HepG2 (cell line): ENCODE results near the gene CAGE1. TPM values are rescaled to one million over a fixed set of nuclear protein-coding genes. Genes with fewer than 3 reads are reported as not detected.

Source experiments
- CAMTA2 ChIP-seq: sonication (generic); formaldehyde crosslinking; IDR thresholded peaks from 2 replicates; pipeline ENCODE4 v1.4.0; 2020; ENCODE audit warnings: mild to moderate bottlenecking, missing genetic modification reagents, borderline replicate concordance
- FOXP1 ChIP-seq, 2 experiments: fragments of 450-650 bp in 1 of 2; IDR thresholded peaks; 2 replicates each; pipeline ENCODE4 v1.6.1; 2017 to 2018; ENCODE audit warnings: antibody characterized with exemption in 1 of 2
- HDAC6 ChIP-seq: fragments of 200-600 bp; sonication (generic); IDR thresholded peaks from 2 replicates; pipeline ENCODE4 v1.7.0; 2017; ENCODE audit warnings: mild to moderate bottlenecking, antibody characterized with exemption, low read length, low read depth
- IKZF4 ChIP-seq: sonication (generic); formaldehyde crosslinking; IDR thresholded peaks from 2 replicates; pipeline ENCODE4 v1.5.1; 2020; ENCODE audit warnings: borderline replicate concordance, mild to moderate bottlenecking, low read depth, missing genetic modification reagents; ENCODE audit errors: not compliant biosample characterization
- KAT8 ChIP-seq: IDR thresholded peaks from 2 replicates; pipeline ENCODE4 v1.6.1; 2016; ENCODE audit warnings: missing genetic modification reagents, missing compliant biosample characterization
- NCOA1 ChIP-seq: sonication (generic); formaldehyde crosslinking; IDR thresholded peaks from 2 replicates; pipeline ENCODE4 v1.9.0; 2021; ENCODE audit warnings: missing genetic modification reagents
- NFYB ChIP-seq: sonication (generic); formaldehyde crosslinking; IDR thresholded peaks from 2 replicates; pipeline ENCODE4 v1.4.0; 2020; ENCODE audit warnings: missing genetic modification reagents
- TSC22D2 ChIP-seq: sonication (generic); formaldehyde crosslinking; IDR thresholded peaks from 2 replicates; pipeline ENCODE4 v1.5.1; 2020; ENCODE audit warnings: missing genetic modification reagents, mild to moderate bottlenecking, borderline replicate concordance
- ZNF136 ChIP-seq: sonication (generic); formaldehyde crosslinking; IDR thresholded peaks from 2 replicates; pipeline ENCODE4 v1.8.1; 2022; ENCODE audit warnings: low read depth, mild to moderate bottlenecking, moderate library complexity, missing genetic modification reagents
- ZNF232 ChIP-seq: sonication (generic); formaldehyde crosslinking; IDR thresholded peaks from 2 replicates; pipeline ENCODE4 v1.4.0; 2020; ENCODE audit warnings: missing genetic modification reagents, borderline replicate concordance
- ZNF619 ChIP-seq: sonication (generic); formaldehyde crosslinking; IDR thresholded peaks from 2 replicates; pipeline ENCODE4 v1.4.0; 2020; ENCODE audit warnings: mild to moderate bottlenecking, missing genetic modification reagents
- ZNF629 ChIP-seq: sonication (generic); formaldehyde crosslinking; conservative IDR thresholded peaks from 2 replicates; pipeline ENCODE4 v1.5.0; 2020; ENCODE audit warnings: missing genetic modification reagents
- ZNF720 ChIP-seq: sonication (generic); formaldehyde crosslinking; IDR thresholded peaks from 2 replicates; pipeline ENCODE4 v1.4.0; 2020; ENCODE audit warnings: missing genetic modification reagents
- ZNF780A ChIP-seq: sonication (generic); formaldehyde crosslinking; IDR thresholded peaks from 2 replicates; pipeline ENCODE4 v1.8.0; 2022; ENCODE audit warnings: mild to moderate bottlenecking, missing genetic modification reagents, moderate library complexity
- ZNF782 ChIP-seq: sonication (generic); formaldehyde crosslinking; IDR thresholded peaks from 2 replicates; pipeline ENCODE4 v1.4.0; 2020; ENCODE audit warnings: missing genetic modification reagents, mild to moderate bottlenecking, borderline replicate concordance
- ZNF816 ChIP-seq: sonication (generic); formaldehyde crosslinking; IDR thresholded peaks from 2 replicates; pipeline ENCODE4 v1.8.0; 2022; ENCODE audit warnings: missing genetic modification reagents, mild to moderate bottlenecking, borderline replicate concordance
- polyA plus RNA-seq, 8 experiments: library from polyadenylated mRNA; depleted of rRNA in 3 of 8; stranded (reverse) in 7 of 8; unstranded in 1 of 8; fragments of >200 nt; fragmentation: Illumina TruSeq in 4 of 8; extraction: Trizol in 4 of 8; gene quantifications; 2 replicates each; pipeline versions ENCODE4 v1.2.1 to v1.2.3, GENCODE V29; 2011 to 2016; ENCODE audit warnings: low read depth in 4 of 8, missing spikeins in 1 of 8, mixed read lengths in 1 of 8; ENCODE audit not compliant: insufficient read depth in 1 of 8
- total RNA-seq, 5 experiments: library from RNA; depleted of rRNA; stranded (reverse); fragments of >200 nt; fragmentation: Illumina TruSeq; extraction: Trizol; gene quantifications; 2 replicates each; pipeline ENCODE4 v1.2.3, GENCODE V29; 2016; ENCODE audit warnings: low read depth in 1 of 5
- TF ChIP-seq, protein P1 (sequence below): sonication (generic); formaldehyde crosslinking; IDR thresholded peaks from 2 replicates; pipeline ENCODE4 v1.4.0; 2020; ENCODE audit warnings: low read depth, mild to moderate bottlenecking, missing genetic modification reagents
- TF ChIP-seq, protein P2 (sequence below): sonication (generic); formaldehyde crosslinking; IDR thresholded peaks from 2 replicates; pipeline ENCODE4 v1.8.1; 2023; ENCODE audit warnings: mild to moderate bottlenecking, missing genetic modification reagents
- TF ChIP-seq, protein P3 (sequence below): IDR thresholded peaks from 2 replicates; pipeline ENCODE4 v1.4.0; 2020; ENCODE audit warnings: mild to moderate bottlenecking, missing genetic modification reagents
- TF ChIP-seq, protein P4 (sequence below): fragments of 450-650 bp; IDR thresholded peaks from 2 replicates; pipeline ENCODE4 v1.6.1; 2017; ENCODE audit warnings: mild to moderate bottlenecking

The CAGE1 gene
- total and polyA plus RNA-seq, 2 of the 13 experiments (the other 11 are each of a cell fraction or from before 2014, with no cell fraction given), result 0.03 to 0.15 TPM

DNA sequence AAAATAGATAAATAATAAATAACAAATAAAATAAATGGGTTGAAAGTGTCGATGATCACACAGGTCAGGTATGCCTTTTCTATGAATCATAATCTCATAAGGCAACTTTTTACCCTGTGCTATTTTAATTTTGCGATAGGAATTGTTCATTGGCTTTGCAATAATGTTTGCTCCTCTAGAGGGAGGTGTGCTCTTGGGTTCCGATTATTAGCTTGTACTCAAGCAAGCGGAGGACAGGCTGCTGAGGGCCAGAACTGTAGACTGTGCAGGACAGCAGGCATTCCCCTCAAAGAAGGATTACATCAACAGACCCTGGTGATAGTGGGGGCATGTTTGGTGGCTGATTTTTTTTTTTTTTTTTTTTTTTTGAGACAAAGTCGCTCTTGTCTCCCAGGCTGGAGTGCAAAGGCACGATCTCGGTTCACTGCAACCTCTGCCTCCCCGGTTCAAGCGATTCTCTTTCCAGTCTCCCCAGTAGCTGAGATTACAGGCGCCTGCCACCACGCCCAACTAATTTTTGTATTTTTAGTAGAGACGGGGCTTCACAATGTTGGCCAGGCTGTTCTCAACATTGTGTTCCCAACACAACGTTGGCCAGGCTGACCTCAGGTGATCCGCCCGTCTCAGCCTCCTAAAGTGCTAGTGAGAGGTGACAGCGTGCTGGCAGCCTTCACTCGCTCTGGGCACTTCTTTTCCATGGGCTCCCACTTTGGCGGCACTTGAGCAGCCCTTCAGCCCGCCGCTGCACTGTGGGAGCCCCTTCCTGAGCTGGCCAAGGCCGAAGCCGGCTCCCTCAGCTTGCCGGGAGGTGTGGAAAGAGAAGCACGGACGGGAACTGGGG lies 35.6 kb upstream of the CAGE1 start (continued):
- TF ChIP-seq ZNF782 (no peak), KAT8 (CRISPR knock-in tag) (peak; percentile 35; the same call in 1 of the 2 replicates), TSC22D2 (CRISPR knock-in tag) (0 out of 2 replicates have a peak, but pooled peaks have one; percentile 40), ZNF816 (no peak), ZNF232 (CRISPR knock-in tag) (no peak), ZNF629 (CRISPR knock-in tag) (no peak), ZNF619 (CRISPR knock-in tag) (no peak), CAMTA2 (CRISPR knock-in tag) (no peak), IKZF4 (CRISPR knock-in tag) (no peak), HDAC6 (no peak), ZNF720 (CRISPR knock-in tag) (no peak), FOXP1 (IDR thresholded peaks at IDR 0.05) (no peak), FOXP1 (CRISPR knock-in tag; IDR thresholded peaks at IDR 0.05) (no peak), ZNF780A (CRISPR knock-in tag) (no peak), NFYB (CRISPR knock-in tag) (no peak), ZNF136 (CRISPR knock-in tag) (no peak), NCOA1 (CRISPR knock-in tag) (no peak)
- TF ChIP-seq, protein P1, sequence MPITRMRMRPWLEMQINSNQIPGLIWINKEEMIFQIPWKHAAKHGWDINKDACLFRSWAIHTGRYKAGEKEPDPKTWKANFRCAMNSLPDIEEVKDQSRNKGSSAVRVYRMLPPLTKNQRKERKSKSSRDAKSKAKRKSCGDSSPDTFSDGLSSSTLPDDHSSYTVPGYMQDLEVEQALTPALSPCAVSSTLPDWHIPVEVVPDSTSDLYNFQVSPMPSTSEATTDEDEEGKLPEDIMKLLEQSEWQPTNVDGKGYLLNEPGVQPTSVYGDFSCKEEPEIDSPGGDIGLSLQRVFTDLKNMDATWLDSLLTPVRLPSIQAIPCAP (CRISPR knock-in tag), result no peak
- TF ChIP-seq, protein P2, sequence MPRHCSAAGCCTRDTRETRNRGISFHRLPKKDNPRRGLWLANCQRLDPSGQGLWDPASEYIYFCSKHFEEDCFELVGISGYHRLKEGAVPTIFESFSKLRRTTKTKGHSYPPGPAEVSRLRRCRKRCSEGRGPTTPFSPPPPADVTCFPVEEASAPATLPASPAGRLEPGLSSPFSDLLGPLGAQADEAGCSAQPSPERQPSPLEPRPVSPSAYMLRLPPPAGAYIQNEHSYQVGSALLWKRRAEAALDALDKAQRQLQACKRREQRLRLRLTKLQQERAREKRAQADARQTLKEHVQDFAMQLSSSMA (CRISPR knock-in tag), result no peak
- TF ChIP-seq, protein P3, sequence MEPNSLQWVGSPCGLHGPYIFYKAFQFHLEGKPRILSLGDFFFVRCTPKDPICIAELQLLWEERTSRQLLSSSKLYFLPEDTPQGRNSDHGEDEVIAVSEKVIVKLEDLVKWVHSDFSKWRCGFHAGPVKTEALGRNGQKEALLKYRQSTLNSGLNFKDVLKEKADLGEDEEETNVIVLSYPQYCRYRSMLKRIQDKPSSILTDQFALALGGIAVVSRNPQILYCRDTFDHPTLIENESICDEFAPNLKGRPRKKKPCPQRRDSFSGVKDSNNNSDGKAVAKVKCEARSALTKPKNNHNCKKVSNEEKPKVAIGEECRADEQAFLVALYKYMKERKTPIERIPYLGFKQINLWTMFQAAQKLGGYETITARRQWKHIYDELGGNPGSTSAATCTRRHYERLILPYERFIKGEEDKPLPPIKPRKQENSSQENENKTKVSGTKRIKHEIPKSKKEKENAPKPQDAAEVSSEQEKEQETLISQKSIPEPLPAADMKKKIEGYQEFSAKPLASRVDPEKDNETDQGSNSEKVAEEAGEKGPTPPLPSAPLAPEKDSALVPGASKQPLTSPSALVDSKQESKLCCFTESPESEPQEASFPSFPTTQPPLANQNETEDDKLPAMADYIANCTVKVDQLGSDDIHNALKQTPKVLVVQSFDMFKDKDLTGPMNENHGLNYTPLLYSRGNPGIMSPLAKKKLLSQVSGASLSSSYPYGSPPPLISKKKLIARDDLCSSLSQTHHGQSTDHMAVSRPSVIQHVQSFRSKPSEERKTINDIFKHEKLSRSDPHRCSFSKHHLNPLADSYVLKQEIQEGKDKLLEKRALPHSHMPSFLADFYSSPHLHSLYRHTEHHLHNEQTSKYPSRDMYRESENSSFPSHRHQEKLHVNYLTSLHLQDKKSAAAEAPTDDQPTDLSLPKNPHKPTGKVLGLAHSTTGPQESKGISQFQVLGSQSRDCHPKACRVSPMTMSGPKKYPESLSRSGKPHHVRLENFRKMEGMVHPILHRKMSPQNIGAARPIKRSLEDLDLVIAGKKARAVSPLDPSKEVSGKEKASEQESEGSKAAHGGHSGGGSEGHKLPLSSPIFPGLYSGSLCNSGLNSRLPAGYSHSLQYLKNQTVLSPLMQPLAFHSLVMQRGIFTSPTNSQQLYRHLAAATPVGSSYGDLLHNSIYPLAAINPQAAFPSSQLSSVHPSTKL (CRISPR knock-in tag), result peak; percentile 47; the same call in 1 of the 2 replicates
- TF ChIP-seq, protein P4, sequence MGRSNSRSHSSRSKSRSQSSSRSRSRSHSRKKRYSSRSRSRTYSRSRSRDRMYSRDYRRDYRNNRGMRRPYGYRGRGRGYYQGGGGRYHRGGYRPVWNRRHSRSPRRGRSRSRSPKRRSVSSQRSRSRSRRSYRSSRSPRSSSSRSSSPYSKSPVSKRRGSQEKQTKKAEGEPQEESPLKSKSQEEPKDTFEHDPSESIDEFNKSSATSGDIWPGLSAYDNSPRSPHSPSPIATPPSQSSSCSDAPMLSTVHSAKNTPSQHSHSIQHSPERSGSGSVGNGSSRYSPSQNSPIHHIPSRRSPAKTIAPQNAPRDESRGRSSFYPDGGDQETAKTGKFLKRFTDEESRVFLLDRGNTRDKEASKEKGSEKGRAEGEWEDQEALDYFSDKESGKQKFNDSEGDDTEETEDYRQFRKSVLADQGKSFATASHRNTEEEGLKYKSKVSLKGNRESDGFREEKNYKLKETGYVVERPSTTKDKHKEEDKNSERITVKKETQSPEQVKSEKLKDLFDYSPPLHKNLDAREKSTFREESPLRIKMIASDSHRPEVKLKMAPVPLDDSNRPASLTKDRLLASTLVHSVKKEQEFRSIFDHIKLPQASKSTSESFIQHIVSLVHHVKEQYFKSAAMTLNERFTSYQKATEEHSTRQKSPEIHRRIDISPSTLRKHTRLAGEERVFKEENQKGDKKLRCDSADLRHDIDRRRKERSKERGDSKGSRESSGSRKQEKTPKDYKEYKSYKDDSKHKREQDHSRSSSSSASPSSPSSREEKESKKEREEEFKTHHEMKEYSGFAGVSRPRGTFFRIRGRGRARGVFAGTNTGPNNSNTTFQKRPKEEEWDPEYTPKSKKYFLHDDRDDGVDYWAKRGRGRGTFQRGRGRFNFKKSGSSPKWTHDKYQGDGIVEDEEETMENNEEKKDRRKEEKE, result no peak
